ENCODE results near the gene PLA2G4A.
"Not testable (repeated sequence)": the region's sequence is repeated elsewhere in the genome, so short reads cannot be mapped to it uniquely, and the experiment has no call there.

Gene PLA2G4A

GRCh38 chr1:186875896-186876835 lies 47.4 kb downstream of the PLA2G4A start:
- no peak for DNase-seq (ENCODE audit: low spot score)

DNA sequence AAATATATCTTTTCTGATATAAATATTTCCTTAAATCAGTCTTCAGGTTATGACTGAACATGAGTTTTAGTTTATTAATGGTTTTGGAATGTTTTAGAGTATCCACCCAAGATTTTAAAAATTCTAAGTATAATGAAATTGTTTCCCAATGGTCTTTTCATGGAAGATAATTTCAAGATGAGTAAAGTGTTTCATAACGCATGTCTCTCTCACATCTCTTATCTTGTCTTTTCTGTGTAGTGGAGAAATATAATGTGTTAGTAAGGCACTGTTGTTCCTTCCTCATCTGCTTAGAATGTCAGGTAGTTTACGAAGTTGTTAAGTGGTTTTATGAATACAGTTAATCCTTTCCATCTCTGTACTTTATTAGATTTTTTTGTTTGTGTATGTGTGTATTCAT lies 49.6 kb downstream of the PLA2G4A start:
- no peak for DNase-seq (ENCODE audit: low spot score)

DNA sequence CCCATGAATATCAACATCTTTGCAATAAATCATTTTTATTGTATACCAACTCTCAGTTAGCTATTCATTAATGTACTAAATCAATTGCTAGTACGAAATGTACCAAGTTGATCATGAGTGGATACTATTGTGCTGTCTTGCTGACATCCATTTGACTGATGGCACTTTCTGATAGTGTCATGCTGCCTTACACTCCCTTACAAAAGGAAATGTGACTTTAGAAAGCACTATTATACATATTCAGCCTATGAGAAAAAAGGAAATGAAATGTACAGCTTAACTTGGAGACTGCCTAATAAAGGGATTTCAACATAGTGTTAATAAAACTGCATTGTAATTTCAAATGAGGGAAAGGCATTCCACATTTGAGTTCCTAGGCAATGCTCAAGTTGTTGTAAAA lies 52.2 kb downstream of the PLA2G4A start:
- no peak for DNase-seq (ENCODE audit: low spot score)

GRCh38 chr1:186882372-186883134 lies 53.8 kb downstream of the PLA2G4A start:
- no peak for DNase-seq (ENCODE audit: low spot score)

GRCh38 chr1:186884251-186884650 lies 55.5 kb downstream of the PLA2G4A start:
- DNase-seq (ENCODE audit: low spot score) = no peak

DNA sequence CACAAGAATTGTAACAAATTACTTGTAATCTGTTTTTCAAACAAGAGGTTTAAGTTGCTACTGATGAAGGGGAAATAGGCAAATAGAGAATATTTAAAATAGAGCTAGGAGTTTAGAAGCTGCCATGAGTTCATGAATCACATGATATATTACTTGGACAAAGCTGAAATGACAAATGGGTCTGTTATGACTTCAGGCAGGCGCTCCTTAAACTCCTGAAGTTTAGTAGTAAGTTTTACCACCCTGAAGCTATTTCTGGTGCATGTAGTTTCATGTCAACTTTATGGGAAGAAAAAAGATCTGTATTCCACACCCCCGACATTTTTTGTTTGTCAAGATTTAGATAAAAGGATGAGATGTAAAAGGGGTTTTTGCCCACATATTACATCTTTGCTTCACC lies 58.5 kb downstream of the PLA2G4A start:
- DNase-seq (ENCODE audit: low spot score) = no peak

GRCh38 chr1:186888367-186888766 lies 59.6 kb downstream of the PLA2G4A start:
- DNase-seq (ENCODE audit: low spot score) = no peak

DNA sequence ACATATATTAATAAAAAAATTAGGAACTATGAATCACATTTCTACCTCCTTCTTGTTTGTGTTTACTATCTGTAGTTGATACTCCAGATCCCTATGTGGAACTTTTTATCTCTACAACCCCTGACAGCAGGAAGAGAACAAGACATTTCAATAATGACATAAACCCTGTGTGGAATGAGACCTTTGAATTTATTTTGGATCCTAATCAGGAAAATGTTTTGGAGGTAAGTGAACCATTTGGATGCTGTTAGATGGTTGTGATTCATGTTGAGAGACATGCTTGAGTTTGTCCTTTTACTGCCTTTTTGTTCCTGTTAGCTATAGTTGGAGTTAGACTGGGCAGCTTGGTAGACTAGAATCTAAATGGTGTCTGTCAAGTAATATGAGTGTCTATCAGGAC lies 64.2 kb downstream of the PLA2G4A start:
- no peak for DNase-seq (ENCODE audit: low spot score)

DNA sequence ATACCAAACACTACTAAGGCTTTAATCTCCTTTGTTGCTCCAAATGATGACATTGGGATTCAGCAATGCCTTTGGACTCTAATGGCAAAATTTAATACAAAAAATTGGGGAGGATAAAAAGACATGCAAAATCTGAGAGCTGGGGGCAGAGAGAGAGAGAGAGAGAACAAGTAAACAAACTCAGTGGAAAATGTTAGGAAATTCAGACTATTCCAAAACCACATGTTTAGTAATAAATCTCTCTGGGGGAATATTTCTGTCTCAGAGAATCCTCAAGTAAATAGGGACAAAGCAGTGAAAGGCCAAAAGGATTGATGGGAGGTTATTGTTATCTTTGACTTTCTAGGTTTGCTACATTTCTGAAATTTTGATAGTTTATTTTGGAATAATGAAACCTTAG lies 65.7 kb downstream of the PLA2G4A start:
- DNase-seq (ENCODE audit: low spot score) = no peak

DNA sequence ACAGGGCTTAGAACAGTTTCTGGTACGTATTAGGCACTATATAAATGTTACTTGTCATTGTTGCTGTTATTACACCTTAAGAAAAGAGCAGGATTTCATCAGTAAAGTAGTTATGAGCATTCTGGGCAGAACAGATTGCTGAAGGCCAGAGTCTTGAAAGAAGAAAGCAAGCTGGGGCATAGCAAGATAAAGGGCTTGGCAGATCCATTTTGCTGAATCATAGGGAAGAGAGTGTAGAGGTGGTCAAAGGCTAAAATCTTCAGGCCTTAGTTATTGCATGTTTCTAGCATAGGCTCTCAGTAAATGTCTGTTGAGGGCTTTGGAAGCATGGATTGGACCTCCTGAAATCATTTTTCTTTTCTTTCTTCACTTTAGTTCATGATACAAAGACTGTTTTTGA lies 67.5 kb downstream of the PLA2G4A start:
- no peak for DNase-seq (ENCODE audit: low spot score)

GRCh38 chr1:186897008-186897407 lies 68.3 kb downstream of the PLA2G4A start:
- DNase-seq (ENCODE audit: low spot score) = no peak

- no peak for DNase-seq (ENCODE audit: low spot score)
Measured at GRCh38 chr1:186899577-186899976, 70.8 kb downstream of the PLA2G4A start.

DNA sequence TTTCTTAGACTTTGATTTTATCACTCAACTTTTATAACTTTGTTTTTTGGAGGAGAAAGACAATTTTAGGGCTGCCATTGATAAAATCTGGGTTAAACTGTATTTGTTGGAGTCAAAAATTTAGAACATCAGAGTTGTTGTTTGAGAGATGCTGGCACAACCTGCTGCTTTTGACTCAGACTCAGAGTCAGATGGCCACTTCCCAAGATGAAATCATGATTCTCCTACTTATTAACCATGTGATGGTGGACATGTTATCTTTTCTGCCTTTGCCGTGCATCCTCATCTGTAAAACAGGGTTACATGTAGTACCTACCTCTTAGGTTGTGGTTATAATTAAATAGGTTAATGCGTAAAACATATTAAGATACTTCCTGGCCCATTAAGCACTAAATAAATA lies 71.2 kb downstream of the PLA2G4A start:
- no peak for DNase-seq (ENCODE audit: low spot score)

DNA sequence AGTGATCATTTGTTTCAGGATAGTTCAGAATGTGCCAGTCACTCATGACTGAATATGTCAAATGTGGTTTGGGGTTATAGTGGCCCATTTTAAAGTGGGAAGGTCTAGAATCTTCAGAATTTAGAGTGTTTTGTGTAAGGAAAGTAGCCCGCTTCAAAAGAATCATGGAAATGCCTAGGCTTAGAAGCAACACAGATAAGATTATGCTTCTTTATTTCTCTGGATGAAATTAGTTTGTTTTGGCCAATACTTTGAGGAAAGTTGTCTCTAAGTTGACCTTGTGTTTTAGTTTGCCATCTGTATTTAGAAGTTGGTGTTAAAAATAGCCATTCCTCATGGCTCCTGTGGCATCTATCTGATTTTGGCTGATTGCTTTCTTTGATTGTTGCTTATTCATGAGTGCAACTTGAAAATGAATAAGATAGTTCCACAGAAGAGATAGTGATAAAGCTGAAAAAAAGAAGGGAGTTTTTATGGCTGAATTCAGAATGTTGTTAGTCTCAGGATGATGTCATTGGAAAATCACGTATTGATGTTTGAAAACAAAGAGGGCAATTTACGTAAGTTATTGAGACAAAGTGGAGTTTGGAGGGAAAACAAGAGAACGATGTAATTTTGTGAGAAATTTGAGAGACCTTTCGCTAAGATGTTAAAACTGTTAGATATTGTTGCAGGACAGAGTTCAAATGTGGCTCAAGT lies 71.9 kb downstream of the PLA2G4A start:
- no peak for DNase-seq (ENCODE audit: low spot score)

- no peak for DNase-seq (ENCODE audit: low spot score)
Measured at GRCh38 chr1:186901631-186902030, 72.9 kb downstream of the PLA2G4A start.

DNA sequence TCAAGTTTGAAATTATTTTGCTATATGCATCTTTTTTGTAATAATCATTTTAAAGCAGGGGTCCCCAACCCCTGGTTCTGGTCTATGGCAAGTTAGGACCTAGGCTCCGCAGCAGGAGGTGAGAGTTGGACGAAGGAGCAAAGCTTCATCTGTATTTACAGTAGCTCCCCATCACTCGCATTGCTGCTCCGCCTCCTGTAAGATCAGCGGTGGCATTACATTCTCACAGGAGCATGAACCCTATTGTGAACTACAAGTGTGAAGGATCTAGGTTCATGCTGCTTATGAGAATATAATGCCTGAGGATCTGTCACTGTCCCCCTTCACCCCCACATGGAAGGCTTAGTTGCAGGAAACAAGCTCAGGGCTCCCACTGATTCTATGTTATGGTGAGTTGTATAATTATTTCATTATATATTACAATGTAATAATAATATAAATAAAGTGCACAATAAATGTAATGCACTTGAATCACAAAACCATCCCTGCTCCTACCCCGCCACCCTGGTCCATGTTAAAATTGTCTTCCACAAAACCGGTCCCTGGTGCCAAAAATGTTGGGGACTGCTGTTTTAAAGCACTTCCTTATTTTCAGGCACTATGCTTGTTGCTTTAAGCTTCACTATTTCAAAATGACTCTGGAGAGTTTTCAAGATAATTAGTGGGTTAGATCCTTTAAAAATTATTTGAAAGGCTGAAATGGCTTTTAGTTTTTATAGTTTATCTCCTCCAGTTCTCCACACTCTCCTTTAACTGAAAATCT lies 74.8 kb downstream of the PLA2G4A start:
- peak; percentile 28 for DNase-seq (ENCODE audit: low spot score)

DNA sequence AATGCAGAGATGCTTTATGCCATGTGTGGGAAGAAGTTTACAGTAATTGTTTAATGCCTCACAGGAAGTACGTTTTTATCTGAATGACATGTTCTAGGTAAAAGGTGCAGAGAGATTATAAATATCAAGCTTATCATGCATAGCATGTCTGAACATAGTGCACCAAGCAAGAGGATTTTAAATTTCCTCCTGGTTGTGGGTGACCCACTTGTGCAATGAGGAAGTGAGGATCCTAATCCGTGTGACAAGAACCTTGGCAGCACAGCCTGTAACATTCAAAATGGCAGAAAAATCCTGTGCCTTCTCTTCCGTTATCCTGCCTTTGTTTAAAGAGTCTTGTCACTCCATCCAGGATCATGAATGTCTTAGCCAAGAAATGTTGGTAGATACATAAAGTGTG lies 75.6 kb downstream of the PLA2G4A start:
- peak; percentile 37 for DNase-seq (ENCODE audit: low spot score)

- no peak for DNase-seq (ENCODE audit: low spot score)
Measured at GRCh38 chr1:186905561-186905960, 76.8 kb downstream of the PLA2G4A start.

- DNase-seq (ENCODE audit: low spot score) = no peak
Measured at GRCh38 chr1:186915555-186915954, 86.8 kb downstream of the PLA2G4A start.

GRCh38 chr1:186917106-186917786 lies 88.5 kb downstream of the PLA2G4A start:
- not testable (repeated sequence) for DNase-seq (ENCODE audit: low spot score)

- DNase-seq (ENCODE audit: low spot score) = not testable (repeated sequence)
Measured at GRCh38 chr1:186921386-186921785, 92.6 kb downstream of the PLA2G4A start.

Data from pons (tissue), 1 donor.